Fibroblast of lung (primary cell): ENCODE data around the gene CENPP. TPM values are rescaled to one million over a fixed set of nuclear protein-coding genes. Genes with fewer than 3 reads are reported as not detected.
A peak's percentile ranks its signal among the peaks of the same experiment; 100 is the strongest.

Experiments
- DNase-seq, 2 donors: peaks; one replicate each; pipeline versions ENCODE4 v3.0.0 to v3.0.0-alpha.2; 2010; ENCODE audit warnings: low read depth in 2 of 2
- H2AFZ ChIP-seq: 2 replicates; pipeline ENCODE4 v1.5.1; 2012; ENCODE audit warnings: low read length, control low read depth, inconsistent platforms
- H3K27ac ChIP-seq: 2 replicates; pipeline ENCODE4 v1.5.1; 2011; ENCODE audit warnings: low read length, control low read depth; ENCODE audit not compliant: insufficient read depth
- H3K27me3 ChIP-seq: 2 replicates; pipeline ENCODE4 v1.5.1; 2011; ENCODE audit warnings: mild to moderate bottlenecking, low read length; ENCODE audit not compliant: control insufficient read depth, insufficient read depth
- H3K36me3 ChIP-seq: 2 replicates; pipeline ENCODE4 v1.5.1; 2011; ENCODE audit warnings: low read length; ENCODE audit not compliant: control insufficient read depth, insufficient read depth
- H3K4me1 ChIP-seq: 2 replicates; pipeline ENCODE4 v1.5.1; 2011; ENCODE audit warnings: low read length; ENCODE audit not compliant: control insufficient read depth, insufficient read depth; ENCODE audit errors: extremely low read depth
- H3K4me2 ChIP-seq: 2 replicates; pipeline ENCODE4 v1.5.1; 2011; ENCODE audit warnings: low read length, control low read depth; ENCODE audit not compliant: insufficient read depth; ENCODE audit errors: extremely low read depth
- H3K4me3 ChIP-seq, 4 experiments: fragments of 200-600 bp in 1 of 4; sonication (generic) in 1 of 4; replicated peaks in 1 of 4; 2 replicates each; pipeline ENCODE4 v1.5.1; 2011 to 2016; ENCODE audit warnings: low read length in 4 of 4, low read depth in 3 of 4, mild to moderate bottlenecking in 3 of 4, control low read depth in 2 of 4, inconsistent platforms in 1 of 4, mixed read lengths in 1 of 4; ENCODE audit not compliant: insufficient read depth in 1 of 4; ENCODE audit errors: control extremely low read depth in 1 of 4
- H3K79me2 ChIP-seq: 2 replicates; pipeline ENCODE4 v1.5.1; 2012; ENCODE audit warnings: mild to moderate bottlenecking, low read length, inconsistent platforms; ENCODE audit not compliant: control insufficient read depth, insufficient read depth
- H3K9ac ChIP-seq: 2 replicates; pipeline ENCODE4 v1.5.1; 2011; ENCODE audit warnings: mild to moderate bottlenecking, low read length, control low read depth; ENCODE audit not compliant: insufficient read depth
- H3K9me3 ChIP-seq: 2 replicates; pipeline ENCODE4 v1.5.1; 2012; ENCODE audit warnings: low read depth, low read length; ENCODE audit not compliant: control insufficient read depth, insufficient read depth
- H4K20me1 ChIP-seq: 2 replicates; pipeline ENCODE4 v1.5.1; 2011; ENCODE audit warnings: low read length; ENCODE audit not compliant: control insufficient read depth, insufficient read depth; ENCODE audit errors: extremely low read depth
- CTCF ChIP-seq, 2 donors: IDR thresholded peaks in 1 of 2; conservative IDR thresholded peaks in 1 of 2; 1 replicate in 1 of 2; 2 replicates in 1 of 2; pipeline ENCODE4 v1.5.1; 2011 to 2012; ENCODE audit warnings: low read length in 2 of 2, control low read depth in 1 of 2, inconsistent platforms in 1 of 2, low read depth in 1 of 2, mild to moderate bottlenecking in 1 of 2
- EZH2 ChIP-seq: IDR thresholded peaks from 2 replicates; pipeline ENCODE4 v1.5.1; 2012; ENCODE audit warnings: low read length, control low read depth, mild to moderate bottlenecking; ENCODE audit errors: missing control alignments
- polyA plus RNA-seq, 2 donors: library from polyadenylated mRNA; depleted of rRNA in 1 of 2; stranded (reverse) in 1 of 2; unstranded in 1 of 2; fragments of >200 nt; gene quantifications; 2 replicates each; pipeline ENCODE4 v1.2.1, GENCODE V29; 2011 to 2012; ENCODE audit warnings: missing spikeins in 1 of 2
- total RNA-seq: library from RNA; depleted of rRNA; stranded (reverse); fragments of >200 nt; gene quantifications from 2 replicates; pipeline ENCODE4 v1.2.1, GENCODE V29; 2014

Gene CENPP
- total and polyA plus RNA-seq, 2 donors (not counting 1 experiment from before 2014, with no cell fraction given): 1.7 to 2.4 TPM

- no peaks in the 10 kb centered on the region for H3K27me3 ChIP-seq
- H3K4me1 ChIP-seq: no peaks in the 10 kb centered on the region
- no peaks in the 10 kb centered on the region for H4K20me1 ChIP-seq
- no peaks in the 10 kb centered on the region for H3K79me2 ChIP-seq
- no peak for DNase-seq
- no peak for TF ChIP-seq CTCF (conservative IDR thresholded peaks at IDR 0.05 in 1 of 2, IDR thresholded peaks at IDR 0.05 in 1 of 2; ENCODE audit: low read depth in 1 of 2, low read length in 2 of 2)
- TF ChIP-seq EZH2: no peak
- H3K4me3 ChIP-seq: no peak overlapping the region
- no peaks in the 10 kb centered on the region for H3K9me3 ChIP-seq
- no peak overlapping the region for H2AFZ ChIP-seq
- no peaks in the 10 kb centered on the region for H3K36me3 ChIP-seq
- H3K27ac ChIP-seq: no peak overlapping the region
- H3K4me2 ChIP-seq: no peak overlapping the region
- no peak overlapping the region for H3K9ac ChIP-seq
These were observed 56.0 kb downstream of the CENPP start for GRCh38 chr9:92381775-92382174.

- peak; percentile 40 to 77 for DNase-seq
- no peak overlapping the region for H2AFZ ChIP-seq
These were observed 58.6 kb downstream of the CENPP start for GRCh38 chr9:92384375-92384774.

GRCh38 chr9:92385001-92385400 lies 59.2 kb downstream of the CENPP start:
- TF ChIP-seq CTCF (conservative IDR thresholded peaks at IDR 0.05 in 1 of 2, IDR thresholded peaks at IDR 0.05 in 1 of 2; ENCODE audit: low read depth in 1 of 2, low read length in 2 of 2) (no peak), EZH2 (no peak)
- peak; percentile 17 to 69 for DNase-seq
- no peak overlapping the region for H3K9ac ChIP-seq
- H3K4me1 ChIP-seq: no peaks in the 10 kb centered on the region
- H3K36me3 ChIP-seq: no peaks in the 10 kb centered on the region
- no peaks in the 10 kb centered on the region for H3K9me3 ChIP-seq
- no peaks in the 10 kb centered on the region for H3K27me3 ChIP-seq
- no peak overlapping the region for H3K4me3 ChIP-seq
- H2AFZ ChIP-seq: no peak overlapping the region
- no peaks in the 10 kb centered on the region for H4K20me1 ChIP-seq
- peak overlapping the region; percentile 54 for H3K4me2 ChIP-seq
- no peak overlapping the region for H3K27ac ChIP-seq
- H3K79me2 ChIP-seq: no peaks in the 10 kb centered on the region

More at GRCh38 chr9:92384375-92384774, 58.6 kb downstream of the CENPP start:
- no peak overlapping the region for H3K9ac ChIP-seq
- no peak overlapping the region for H3K4me3 ChIP-seq
- H3K4me2 ChIP-seq: peak overlapping the region; percentile 54
- no peaks in the 10 kb centered on the region for H3K4me1 ChIP-seq
- no peaks in the 10 kb centered on the region for H3K79me2 ChIP-seq
- H3K27ac ChIP-seq: no peak overlapping the region
- no peaks in the 10 kb centered on the region for H3K9me3 ChIP-seq
- no peak for TF ChIP-seq CTCF (conservative IDR thresholded peaks at IDR 0.05 in 1 of 2, IDR thresholded peaks at IDR 0.05 in 1 of 2; ENCODE audit: low read depth in 1 of 2, low read length in 2 of 2)
- TF ChIP-seq EZH2: no peak
- H4K20me1 ChIP-seq: no peaks in the 10 kb centered on the region
- no peaks in the 10 kb centered on the region for H3K36me3 ChIP-seq
- no peaks in the 10 kb centered on the region for H3K27me3 ChIP-seq
